ENCODE measurements around the gene CFAP45. TPM values are rescaled to one million over a fixed set of nuclear protein-coding genes. Genes with fewer than 3 reads are reported as not detected.
A peak's percentile ranks its signal among the peaks of the same experiment; 100 is the strongest.

CFAP45 gene
- total RNA-seq, 1 donor from 2014 or later, result 1.8 TPM

DNA sequence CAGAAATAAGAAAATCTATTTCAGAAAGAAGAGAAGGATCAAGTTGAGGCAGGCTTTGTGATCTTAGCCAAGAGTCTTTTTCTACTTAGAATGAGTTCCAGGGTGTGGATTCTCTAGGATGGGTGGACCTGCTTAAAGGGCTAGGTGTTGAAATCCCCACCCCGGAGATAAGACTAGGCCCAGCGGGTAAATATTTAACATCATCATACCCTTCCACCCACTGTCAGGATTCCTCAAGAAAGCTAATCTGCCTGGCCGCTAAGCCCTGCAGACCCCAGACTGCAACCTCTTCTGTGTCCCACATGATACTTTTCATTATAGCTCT lies 39.7 kb upstream of the CFAP45 start:
- no peak overlapping the region for H3K27ac Mint-ChIP-seq
- ChIA-PET CTCF (interaction anchor here (0.6 to 7.6 kb wide), 4 partner anchors 50 to 280 kb away, joined by 3 to 76 read pairs (median 4); no protein-coding TSS in a partner anchor), POLR2A (no interaction called here)
- H3K27me3 Mint-ChIP-seq, result peaks cover 19% of the 10 kb centered on the region
- H3K9me3 Mint-ChIP-seq, result no peaks in the 10 kb centered on the region
- no peaks in the 10 kb centered on the region for H3K36me3 Mint-ChIP-seq (ENCODE audit: low read depth)
- ATAC-seq (ENCODE audit: low read depth) (no peak), DNase-seq (no peak)
- no peak for TF ChIP-seq CTCF (IDR thresholded peaks at IDR 0.05)
- intact Hi-C loops (cut with micrococcal nuclease), result no loop called here
- H3K4me3 Mint-ChIP-seq, result no peak overlapping the region
- peaks cover 45% of the 10 kb centered on the region for H3K4me1 Mint-ChIP-seq

GRCh38 chr1:159938905-159939677 lies 39.1 kb upstream of the CFAP45 start:
- ChIA-PET CTCF (interaction anchor here (0.6 to 7.6 kb wide), 3 partner anchors 49 to 138 kb away, joined by 3 to 76 read pairs (median 4); no protein-coding TSS in a partner anchor), POLR2A (no interaction called here)
- DNase-seq, result no peak
- no peak for TF ChIP-seq CTCF (IDR thresholded peaks at IDR 0.05)
- H3K4me3 Mint-ChIP-seq, result no peak overlapping the region
- no peak overlapping the region for H3K27ac Mint-ChIP-seq
- H3K9me3 Mint-ChIP-seq, result no peaks in the 10 kb centered on the region
- ATAC-seq (ENCODE audit: low read depth), result no peak
- H3K4me1 Mint-ChIP-seq, result peaks cover 45% of the 10 kb centered on the region
- H3K27me3 Mint-ChIP-seq, result peaks cover 14% of the 10 kb centered on the region
- H3K36me3 Mint-ChIP-seq (ENCODE audit: low read depth), result no peaks in the 10 kb centered on the region
- intact Hi-C loops (cut with micrococcal nuclease), result no loop called here

DNA sequence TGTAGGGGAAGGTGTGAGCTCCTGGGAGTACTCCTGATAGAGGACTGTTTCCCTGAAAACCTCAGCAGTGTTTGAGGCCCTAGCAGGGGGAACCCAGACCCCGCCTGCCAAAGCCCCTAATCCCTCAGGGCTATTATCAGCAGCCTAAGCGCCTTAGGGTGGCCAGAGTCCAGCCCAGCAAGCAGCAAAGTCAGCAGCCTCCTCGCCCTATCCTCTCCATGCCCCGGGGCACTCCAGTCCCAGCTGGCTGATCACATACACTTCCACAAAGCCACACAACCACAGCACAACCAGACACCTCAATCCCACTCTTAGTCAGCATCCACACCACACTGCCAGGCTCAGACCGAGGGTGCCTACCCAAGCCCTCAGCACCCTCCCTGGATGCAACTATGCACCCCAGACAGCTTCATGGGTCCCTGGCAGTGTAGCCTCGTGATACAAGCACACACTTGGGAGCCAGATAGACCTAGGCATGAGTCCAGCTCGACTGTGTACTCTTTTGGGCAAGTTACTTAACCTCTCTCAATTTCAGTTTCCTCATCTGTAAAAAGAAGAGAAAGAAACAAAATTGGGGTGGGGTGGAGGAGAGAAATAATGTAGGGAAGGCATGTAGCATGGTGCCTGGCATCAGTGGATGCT lies 38.4 kb upstream of the CFAP45 start:
- TF ChIP-seq CTCF (IDR thresholded peaks at IDR 0.05), result no peak
- ChIA-PET POLR2A (no interaction called here), CTCF (interaction anchor here (1.2 to 7.6 kb wide), 2 partner anchors 68 to 147 kb away, joined by 4 to 76 read pairs; no protein-coding TSS in a partner anchor)
- ATAC-seq (ENCODE audit: low read depth), result no peak
- H3K27me3 Mint-ChIP-seq, result peaks cover 10% of the 10 kb centered on the region
- H3K36me3 Mint-ChIP-seq (ENCODE audit: low read depth), result no peaks in the 10 kb centered on the region
- H3K4me3 Mint-ChIP-seq, result no peak overlapping the region
- DNase-seq, result no peak
- H3K4me1 Mint-ChIP-seq, result peaks cover 45% of the 10 kb centered on the region
- no peak overlapping the region for H3K27ac Mint-ChIP-seq
- intact Hi-C loops (cut with micrococcal nuclease), result no loop called here
- H3K9me3 Mint-ChIP-seq, result no peaks in the 10 kb centered on the region

DNA sequence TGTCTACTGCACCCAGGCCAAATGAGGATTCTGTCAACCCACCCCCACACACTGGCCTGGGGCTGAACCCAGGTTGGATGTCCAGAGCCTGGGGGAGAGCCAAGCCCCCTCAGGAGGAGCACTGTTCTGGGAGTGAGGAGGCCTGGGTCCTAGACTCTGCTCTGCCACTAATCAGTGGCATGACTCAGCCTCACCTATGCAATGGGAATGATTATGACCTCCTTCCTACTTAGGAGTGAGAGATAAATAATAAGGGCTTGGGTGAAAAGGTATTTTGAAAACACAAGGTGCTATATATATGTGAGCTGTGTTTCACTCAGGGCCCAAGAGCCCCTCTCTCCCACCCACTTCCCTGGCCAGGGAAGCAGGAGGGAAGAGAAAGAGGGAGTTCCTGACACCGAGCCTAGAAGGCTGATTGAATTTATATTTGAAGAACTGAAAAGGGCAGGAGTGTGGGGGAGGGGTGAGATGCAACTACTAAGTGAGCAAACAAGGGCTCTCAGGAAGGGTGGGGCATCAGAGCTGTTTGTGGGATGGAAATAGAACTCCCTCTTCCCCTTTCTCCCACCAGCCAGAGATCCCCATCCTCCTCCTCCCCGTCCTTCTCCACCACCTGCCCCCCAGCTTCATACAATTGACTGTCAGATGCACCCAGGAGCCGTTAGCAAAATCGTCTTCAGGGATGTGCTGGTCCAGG lies 37.2 kb upstream of the CFAP45 start:
- Mint-ChIP-seq H3K4me1 (peaks cover 45% of the 10 kb centered on the region), H3K27ac (no peak overlapping the region), H3K27me3 (peaks cover 4% of the 10 kb centered on the region), H3K36me3 (ENCODE audit: low read depth) (no peaks in the 10 kb centered on the region), H3K4me3 (peak overlapping the region; percentile 37), H3K9me3 (no peaks in the 10 kb centered on the region)
- no peak for TF ChIP-seq CTCF (IDR thresholded peaks at IDR 0.05)
- ATAC-seq (ENCODE audit: low read depth), result no peak
- CTCF ChIA-PET, result interaction anchor here (1.0 to 7.6 kb wide), 4 partner anchors 28 to 148 kb away, joined by 3 to 76 read pairs (median 4); no protein-coding TSS in a partner anchor
- POLR2A ChIA-PET, result interaction anchor here (0.8 to 1.5 kb wide), 2 partner anchors 12 to 14 kb away, joined by 3 to 4 read pairs; no protein-coding TSS in a partner anchor
- intact Hi-C loops (cut with micrococcal nuclease), result loop anchor here (2.0 kb wide), 2 partner anchors 16 to 138 kb away; no protein-coding TSS in a partner anchor
- DNase-seq, result no peak
